ENCODE data around the gene TBC1D10A. TPM values are rescaled to one million over a fixed set of nuclear protein-coding genes. Genes with fewer than 3 reads are reported as not detected.
A peak's percentile ranks its signal among the peaks of the same experiment; 100 is the strongest.

The TBC1D10A gene
- total RNA-seq, 1 donor from 2014 or later: 51.3 TPM

GRCh38 chr22:30289980-30290313 is 36.8 kb downstream of the TBC1D10A start:
- H3K9me3 ChIP-seq: no peaks in the 10 kb centered on the region
- H3K4me1 ChIP-seq: peaks cover 60% of the 10 kb centered on the region
- peaks cover 0 to 42% of the 10 kb centered on the region in 2 donors for H3K36me3 ChIP-seq
- no peaks in the 10 kb centered on the region for H3K27me3 ChIP-seq
- H3K4me3 ChIP-seq: peak overlapping the region; percentile 99 to 100
- no peak for DNase-seq (ENCODE audit: extremely low spot score in 2 of 2)
- TF ChIP-seq POLR2A (IDR thresholded peaks at IDR 0.05) (peak in 1 of 2 donors; percentile 59), CTCF (IDR thresholded peaks at IDR 0.05) (no peak), POLR2AphosphoS5 (IDR thresholded peaks at IDR 0.05; ENCODE audit: insufficient read depth in 1 of 2, low read depth in 1 of 2) (no peak)
- H3K27ac ChIP-seq: peak overlapping the region; percentile 97
- intact Hi-C loops (cut with DNase I): loop anchor here (2.0 to 10.0 kb wide), 2 partner anchors 65 to 97 kb away; partner anchors contain the start of genes CCDC157, RNF215 and SF3A1

GRCh38 chr22:30289141-30289979 is 37.4 kb downstream of the TBC1D10A start, which contains the start of gene CASTOR1:
Gene CASTOR1, minus strand, starts transcription at chr22:30289505. Its CDS starts 8 bp downstream, at chr22:30289497.
- no peaks in the 10 kb centered on the region for H3K9me3 ChIP-seq
- peaks cover 0 to 42% of the 10 kb centered on the region in 2 donors for H3K36me3 ChIP-seq
- peaks cover 60% of the 10 kb centered on the region for H3K4me1 ChIP-seq
- peak within 1 kb of the TSS; percentile 99 to 100 for H3K4me3 ChIP-seq
- H3K27ac ChIP-seq: peak within 1 kb of the TSS; percentile 97
- no peaks in the 10 kb centered on the region for H3K27me3 ChIP-seq
- intact Hi-C loops (cut with DNase I): loop anchor here (2.0 to 10.0 kb wide), 2 partner anchors 65 to 97 kb away; partner anchors contain the start of genes CCDC157, RNF215 and SF3A1
- DNase-seq (ENCODE audit: extremely low spot score in 2 of 2): peak in 1 of 2 donors; percentile 99
- TF ChIP-seq POLR2A (IDR thresholded peaks at IDR 0.05): peak in 1 of 2 donors; percentile 86
- peak; percentile 39 to 93 for TF ChIP-seq POLR2AphosphoS5 (IDR thresholded peaks at IDR 0.05; ENCODE audit: insufficient read depth in 1 of 2, low read depth in 1 of 2)
- TF ChIP-seq CTCF (IDR thresholded peaks at IDR 0.05): no peak

GRCh38 chr22:30288419-30289140 is 38.2 kb downstream of the TBC1D10A start:
- Histone ChIP-seq H3K27me3 (no peaks in the 10 kb centered on the region), H3K4me1 (peaks cover 59% of the 10 kb centered on the region)

More at GRCh38 chr22:30288419-30289140, 38.2 kb downstream of the TBC1D10A start:
- H3K36me3 ChIP-seq: peaks cover 0 to 34% of the 10 kb centered on the region in 2 donors
- no peak for DNase-seq (ENCODE audit: extremely low spot score in 2 of 2)
- H3K9me3 ChIP-seq: no peaks in the 10 kb centered on the region
- TF ChIP-seq CTCF (IDR thresholded peaks at IDR 0.05) (no peak), POLR2AphosphoS5 (IDR thresholded peaks at IDR 0.05; ENCODE audit: insufficient read depth in 1 of 2, low read depth in 1 of 2) (no peak), POLR2A (IDR thresholded peaks at IDR 0.05) (no peak)
- peak overlapping the region; percentile 99 to 100 for H3K4me3 ChIP-seq
- intact Hi-C loops (cut with DNase I): loop anchor here (2.0 to 10.0 kb wide), 2 partner anchors 66 to 98 kb away; partner anchors contain the start of genes CCDC157, RNF215 and SF3A1
- H3K27ac ChIP-seq: peak overlapping the region; percentile 97
